ENCODE measurements around the gene RPL28. TPM values are rescaled to one million over a fixed set of nuclear protein-coding genes. Genes with fewer than 3 reads are reported as not detected.

The RPL28 gene
- total and polyA plus RNA-seq, 7 experiments from 2014 or later = 740 to 3,799 (median 2,729) TPM

DNA sequence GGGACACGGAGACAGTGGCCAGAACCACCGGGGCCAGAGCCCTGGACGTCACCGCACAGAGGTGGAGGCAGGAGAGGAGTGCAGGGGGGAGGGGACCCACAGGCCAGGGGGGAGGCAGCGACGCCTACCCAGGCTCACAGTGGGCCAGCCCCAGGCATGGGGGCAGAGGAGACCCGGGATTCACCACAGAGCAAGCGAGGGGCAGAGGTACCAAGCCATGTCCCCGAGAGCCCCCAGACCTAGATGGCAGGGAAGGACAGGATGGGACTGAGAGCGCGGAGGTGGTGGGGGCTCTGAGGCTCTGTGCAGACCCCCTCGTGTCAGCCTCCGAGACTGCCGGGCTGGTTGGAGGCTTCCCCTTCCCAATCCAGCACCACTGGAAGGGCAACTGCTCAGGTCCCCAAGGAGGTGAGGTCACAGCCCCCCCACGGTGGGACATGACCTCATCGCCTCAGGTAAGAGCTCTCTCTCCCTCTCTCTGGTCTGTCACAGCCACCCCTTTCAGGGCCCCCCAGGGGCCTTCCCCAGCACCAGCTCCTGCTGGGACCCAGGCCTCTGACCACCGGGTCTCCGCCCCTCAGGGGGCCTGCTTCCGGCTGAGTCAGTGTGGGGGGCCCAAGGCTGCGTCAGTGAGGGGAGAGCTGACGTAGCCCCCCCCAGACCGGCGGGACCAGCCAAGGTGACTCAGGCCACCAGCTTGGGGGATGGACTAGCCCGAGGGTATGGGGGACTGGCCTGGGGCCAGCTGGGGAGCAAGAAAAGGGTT, 13.2 kb upstream of the RPL28 start:
- H3K4me3 ChIP-seq (ENCODE audit: low read length) = no peak overlapping the region
- Mint-ChIP-seq H3K9me3 (peaks cover 0 to 5% (median 0%) of the 10 kb centered on the region in 11 donors), H3K36me3 (peaks cover 0 to 6% (median 4%) of the 10 kb centered on the region in 5 donors), H3K4me1 (peaks cover 6 to 17% (median 12%) of the 10 kb centered on the region in 7 donors), H3K27ac (no peak overlapping the region), H3K4me3 (no peak overlapping the region), H3K27me3 (peaks cover 32 to 60% (median 35%) of the 10 kb centered on the region in 5 donors)
- ATAC-seq (no peak), DNase-seq (no peak)
- no peaks in the 10 kb centered on the region for H3K36me3 ChIP-seq (ENCODE audit: control insufficient read depth in 2 of 3, insufficient read depth in 3 of 3, low read length in 3 of 3)
- intact Hi-C loops (cut with micrococcal nuclease) = no loop called here
- H3K27me3 ChIP-seq (ENCODE audit: control insufficient read depth in 2 of 2, insufficient read depth in 2 of 2, low read length in 2 of 2) = peaks cover 3 to 27% of the 10 kb centered on the region in 2 donors
- no peak overlapping the region for H3K27ac ChIP-seq (ENCODE audit: low read depth, low read length)
- CTCF ChIA-PET = no interaction called here
- POLR2A ChIA-PET = no interaction called here
- H3K4me1 ChIP-seq (ENCODE audit: control insufficient read depth in 2 of 2, insufficient read depth in 2 of 2, low read length in 2 of 2) = no peaks in the 10 kb centered on the region
- H3K9me3 ChIP-seq (ENCODE audit: control insufficient read depth in 2 of 3, low read length in 3 of 3) = no peaks in the 10 kb centered on the region

DNA sequence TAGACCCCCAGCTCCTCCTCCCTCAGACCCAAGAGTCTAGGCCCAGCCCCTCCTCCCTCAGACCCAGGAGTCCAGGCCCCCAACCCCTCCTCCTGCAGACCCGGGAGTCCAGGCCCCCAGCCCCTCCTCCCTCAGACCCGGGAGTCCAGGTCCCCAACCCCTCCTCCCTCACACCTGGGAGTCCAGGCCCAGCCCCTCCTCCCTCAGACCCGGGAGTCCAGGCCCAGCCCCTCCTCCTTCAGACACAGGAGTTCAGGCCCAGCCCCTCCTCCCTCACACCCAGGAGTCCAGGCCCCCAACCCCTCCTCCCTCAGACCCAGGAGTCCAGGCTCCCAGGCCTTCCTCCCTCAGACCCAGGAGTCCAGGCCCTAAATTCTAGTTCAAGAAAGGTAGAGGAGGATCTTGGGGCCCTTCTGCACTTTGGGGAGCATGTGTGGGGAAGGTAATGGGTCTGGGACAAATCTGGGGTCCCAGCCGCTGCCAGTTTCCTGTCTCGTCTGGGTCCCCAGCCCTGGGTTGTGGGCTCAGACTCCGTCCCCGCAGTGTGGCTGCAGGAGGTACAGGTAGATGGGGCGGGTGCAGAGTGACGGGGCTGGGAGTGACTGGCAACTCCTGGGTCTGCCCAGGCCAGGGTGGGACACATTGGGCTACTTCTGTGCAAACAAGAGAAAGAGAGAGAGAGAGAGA, 12.3 kb upstream of the RPL28 start:
- H3K4me3 ChIP-seq (ENCODE audit: low read length) = no peak overlapping the region
- H3K27me3 Mint-ChIP-seq = peaks cover 29 to 51% (median 35%) of the 10 kb centered on the region in 5 donors
- peaks cover 6 to 17% (median 12%) of the 10 kb centered on the region in 7 donors for H3K4me1 Mint-ChIP-seq
- H3K9me3 Mint-ChIP-seq = peaks cover 0 to 5% (median 0%) of the 10 kb centered on the region in 11 donors
- H3K9me3 ChIP-seq (ENCODE audit: control insufficient read depth in 2 of 3, low read length in 3 of 3) = no peaks in the 10 kb centered on the region
- intact Hi-C loops (cut with micrococcal nuclease) = no loop called here
- H3K36me3 ChIP-seq (ENCODE audit: control insufficient read depth in 2 of 3, insufficient read depth in 3 of 3, low read length in 3 of 3) = no peaks in the 10 kb centered on the region
- H3K27ac Mint-ChIP-seq = peak overlapping the region in 1 of 9 donors; percentile 3
- peaks cover 0 to 6% (median 4%) of the 10 kb centered on the region in 5 donors for H3K36me3 Mint-ChIP-seq
- no peak for ATAC-seq
- ChIA-PET POLR2A (no interaction called here), CTCF (no interaction called here)
- H3K27me3 ChIP-seq (ENCODE audit: control insufficient read depth in 2 of 2, insufficient read depth in 2 of 2, low read length in 2 of 2) = peaks cover 3 to 27% of the 10 kb centered on the region in 2 donors
- no peak overlapping the region for H3K27ac ChIP-seq (ENCODE audit: low read depth, low read length)
- DNase-seq = no peak
- no peak overlapping the region for H3K4me3 Mint-ChIP-seq
- no peaks in the 10 kb centered on the region for H3K4me1 ChIP-seq (ENCODE audit: control insufficient read depth in 2 of 2, insufficient read depth in 2 of 2, low read length in 2 of 2)

DNA sequence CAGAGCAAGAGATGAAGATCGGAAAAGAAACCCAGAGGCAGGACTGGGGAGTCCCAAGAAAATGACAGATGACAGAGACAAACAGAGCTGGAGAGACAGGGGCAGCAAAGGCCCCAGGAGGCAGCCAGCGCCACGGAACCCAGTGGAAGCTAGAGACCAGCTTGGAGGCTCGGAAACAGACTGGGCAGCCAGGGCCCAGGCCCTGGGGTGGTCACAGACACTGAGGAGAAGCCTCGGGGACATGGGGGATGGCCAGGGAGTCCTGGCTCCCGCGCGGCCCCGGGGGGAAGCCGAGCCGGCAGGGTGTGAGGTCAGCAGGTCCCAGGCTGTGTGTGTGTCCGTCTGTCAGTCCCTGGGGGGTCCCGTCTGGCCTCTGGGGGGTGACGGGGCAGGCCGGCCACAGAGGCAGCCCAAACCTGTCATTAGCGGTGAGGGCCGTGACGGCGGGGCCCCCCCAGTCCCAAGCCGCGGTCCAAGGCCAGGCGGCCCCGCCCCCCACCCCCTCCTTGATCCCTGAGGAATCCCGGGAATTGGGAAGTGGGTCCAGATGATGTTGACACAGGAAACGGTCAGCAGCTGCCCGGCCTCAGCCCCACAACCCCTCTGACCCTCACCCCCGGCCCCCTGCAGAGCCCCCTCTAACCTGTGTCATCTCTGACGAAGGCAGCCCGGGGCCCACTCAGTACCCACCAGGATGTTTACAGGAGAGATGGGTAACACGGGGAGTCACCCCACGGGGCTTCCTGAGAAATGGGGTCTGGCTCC, 11.6 kb upstream of the RPL28 start:
- H3K27ac Mint-ChIP-seq = peak overlapping the region in 1 of 9 donors; percentile 3
- peaks cover 0 to 25% of the 10 kb centered on the region in 2 donors for H3K27me3 ChIP-seq (ENCODE audit: control insufficient read depth in 2 of 2, insufficient read depth in 2 of 2, low read length in 2 of 2)

DNA sequence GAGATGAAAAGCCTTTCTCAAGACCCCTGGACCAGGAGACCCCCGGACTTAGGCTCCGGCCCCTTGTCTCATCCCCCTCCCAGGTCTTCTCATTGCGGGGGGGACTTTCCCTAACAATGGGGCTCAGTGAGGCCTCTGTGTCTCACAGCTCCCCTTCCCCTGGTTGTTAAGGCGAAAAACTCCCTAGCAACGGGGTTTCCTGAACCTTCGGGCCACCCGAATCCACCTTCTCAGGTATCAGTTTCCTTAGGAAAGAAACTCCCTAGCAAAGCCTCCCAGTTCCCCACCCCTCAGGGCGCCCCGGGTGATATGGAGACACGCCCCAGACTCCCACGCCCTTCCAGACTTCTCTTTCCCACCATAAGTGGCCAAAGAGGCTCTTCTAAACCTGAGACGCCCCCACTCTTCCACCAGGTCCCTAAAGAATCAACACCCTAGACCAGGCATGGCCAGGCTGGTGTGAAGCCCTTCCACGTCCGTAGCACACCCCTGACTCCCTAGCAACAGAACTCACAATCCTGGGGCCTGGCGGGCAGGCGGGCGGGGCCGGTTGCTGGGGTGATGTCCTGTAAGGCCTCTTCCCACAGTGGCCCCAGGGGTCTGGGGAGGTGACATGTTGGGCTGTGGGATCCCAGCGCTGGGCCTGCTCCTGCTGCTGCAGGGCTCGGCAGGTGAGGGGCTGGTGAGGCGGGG, 9.3 kb upstream of the RPL28 start, which contains the start of gene TMEM190:
Gene TMEM190, plus strand, starts transcription at position 586 of the 693 bp plus-strand sequence. Its CDS starts 28 bp downstream, at position 614.
- H3K36me3 Mint-ChIP-seq = peaks cover 0 to under 1% (median under 1%) of the 10 kb centered on the region in 5 donors
- DNase-seq (no peak), ATAC-seq (no peak)
- peak within 1 kb of the TSS in 1 of 9 donors; percentile 28 for H3K27ac Mint-ChIP-seq
- ChIA-PET POLR2A (no interaction called here), CTCF (interaction anchor here (0.6 kb wide), 1 partner anchor 17 kb away, joined by 5 read pairs; no protein-coding TSS in a partner anchor)
- H3K4me1 Mint-ChIP-seq = peaks cover 4 to 10% (median 5%) of the 10 kb centered on the region in 7 donors
- H3K9me3 Mint-ChIP-seq = no peaks in the 10 kb centered on the region
- Histone ChIP-seq H3K27ac (ENCODE audit: low read depth, low read length) (no peak within 1 kb of the TSS), H3K4me1 (ENCODE audit: control insufficient read depth in 2 of 2, insufficient read depth in 2 of 2, low read length in 2 of 2) (no peaks in the 10 kb centered on the region), H3K9me3 (ENCODE audit: control insufficient read depth in 2 of 3, low read length in 3 of 3) (no peaks in the 10 kb centered on the region), H3K4me3 (ENCODE audit: low read length) (no peak within 1 kb of the TSS), H3K27me3 (ENCODE audit: control insufficient read depth in 2 of 2, insufficient read depth in 2 of 2, low read length in 2 of 2) (peaks cover 0 to 19% of the 10 kb centered on the region in 2 donors), H3K36me3 (ENCODE audit: control insufficient read depth in 2 of 3, insufficient read depth in 3 of 3, low read length in 3 of 3) (no peaks in the 10 kb centered on the region)
- H3K4me3 Mint-ChIP-seq = no peak within 1 kb of the TSS
- intact Hi-C loops (cut with micrococcal nuclease) = no loop called here
- peaks cover 14 to 30% (median 17%) of the 10 kb centered on the region in 5 donors for H3K27me3 Mint-ChIP-seq

More for the DNA sequence above, 11.6 kb upstream of the RPL28 start:
- intact Hi-C loops (cut with micrococcal nuclease) = no loop called here
- Mint-ChIP-seq H3K9me3 (peaks cover 0 to 5% (median 0%) of the 10 kb centered on the region in 11 donors), H3K27me3 (peaks cover 29 to 45% (median 32%) of the 10 kb centered on the region in 5 donors), H3K4me3 (no peak overlapping the region), H3K4me1 (peaks cover 6 to 17% (median 12%) of the 10 kb centered on the region in 7 donors), H3K36me3 (peaks cover 0 to 6% (median 4%) of the 10 kb centered on the region in 5 donors)
- no peak overlapping the region for H3K4me3 ChIP-seq (ENCODE audit: low read length)
- H3K27ac ChIP-seq (ENCODE audit: low read depth, low read length) = no peak overlapping the region
- no peaks in the 10 kb centered on the region for H3K9me3 ChIP-seq (ENCODE audit: control insufficient read depth in 2 of 3, low read length in 3 of 3)
- H3K36me3 ChIP-seq (ENCODE audit: control insufficient read depth in 2 of 3, insufficient read depth in 3 of 3, low read length in 3 of 3) = no peaks in the 10 kb centered on the region
- ATAC-seq (no peak), DNase-seq (no peak)
- no peaks in the 10 kb centered on the region for H3K4me1 ChIP-seq (ENCODE audit: control insufficient read depth in 2 of 2, insufficient read depth in 2 of 2, low read length in 2 of 2)
- CTCF ChIA-PET = no interaction called here
- POLR2A ChIA-PET = no interaction called here

DNA sequence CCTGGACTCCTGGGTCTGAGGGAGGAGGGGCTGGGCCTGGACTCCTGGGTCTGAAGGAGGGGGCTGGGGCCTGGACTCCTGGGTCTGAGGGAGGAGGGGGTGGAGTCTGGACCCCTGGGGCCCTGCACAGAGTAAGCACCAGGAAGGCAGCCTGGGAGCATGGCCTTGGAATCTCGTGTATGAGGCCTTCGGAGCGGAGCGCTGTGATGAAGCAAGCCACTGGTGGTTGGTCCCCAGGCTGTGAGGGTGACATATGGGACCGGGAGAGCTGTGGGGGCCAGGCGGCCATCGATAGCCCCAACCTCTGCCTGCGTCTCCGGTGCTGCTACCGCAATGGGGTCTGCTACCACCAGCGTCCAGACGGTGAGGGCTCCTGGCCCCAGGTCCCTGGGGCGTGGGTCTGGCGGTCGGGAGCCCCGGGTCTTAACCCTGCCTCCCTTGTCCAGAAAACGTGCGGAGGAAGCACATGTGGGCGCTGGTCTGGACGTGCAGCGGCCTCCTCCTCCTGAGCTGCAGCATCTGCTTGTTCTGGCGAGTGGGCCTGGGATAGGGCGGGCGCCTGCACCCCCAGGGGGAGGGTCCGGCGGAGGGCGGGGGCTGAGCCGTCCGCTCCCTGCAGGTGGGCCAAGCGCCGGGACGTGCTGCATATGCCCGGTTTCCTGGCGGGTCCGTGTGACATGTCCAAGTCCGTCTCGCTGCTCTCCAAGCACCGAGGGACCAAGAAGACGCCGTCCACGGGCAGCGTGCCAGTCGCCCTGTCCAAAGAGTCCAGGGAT, 8.2 kb upstream of the RPL28 start:
- Mint-ChIP-seq H3K27ac (no peak overlapping the region), H3K4me3 (no peak overlapping the region), H3K9me3 (peaks cover 0 to 6% (median 0%) of the 10 kb centered on the region in 11 donors), H3K27me3 (peaks cover 6 to 20% (median 9%) of the 10 kb centered on the region in 5 donors), H3K4me1 (peaks cover 5 to 16% (median 14%) of the 10 kb centered on the region in 7 donors), H3K36me3 (peaks cover 0 to 12% (median 3%) of the 10 kb centered on the region in 5 donors)
- no peak overlapping the region for H3K4me3 ChIP-seq (ENCODE audit: low read length)
- no peaks in the 10 kb centered on the region for H3K36me3 ChIP-seq (ENCODE audit: control insufficient read depth in 2 of 3, insufficient read depth in 3 of 3, low read length in 3 of 3)
- ATAC-seq (no peak), DNase-seq (no peak)
- POLR2A ChIA-PET = no interaction called here
- intact Hi-C loops (cut with micrococcal nuclease) = no loop called here
- peaks cover 2 to 6% of the 10 kb centered on the region in 2 donors for H3K4me1 ChIP-seq (ENCODE audit: control insufficient read depth in 2 of 2, insufficient read depth in 2 of 2, low read length in 2 of 2)
- no peak overlapping the region for H3K27ac ChIP-seq (ENCODE audit: low read depth, low read length)
- CTCF ChIA-PET = no interaction called here
- peaks cover 0 to 11% of the 10 kb centered on the region in 2 donors for H3K27me3 ChIP-seq (ENCODE audit: control insufficient read depth in 2 of 2, insufficient read depth in 2 of 2, low read length in 2 of 2)
- H3K9me3 ChIP-seq (ENCODE audit: control insufficient read depth in 2 of 3, low read length in 3 of 3) = no peaks in the 10 kb centered on the region
